GM18867 (cell line): Measurements from ENCODE around the gene FRMD1.
"Not testable (repeated sequence)": the region's sequence is repeated elsewhere in the genome, so short reads cannot be mapped to it uniquely, and the experiment has no call there.

ENCODE experiments used
- ATAC-seq: cut with Tn5 transposase; IDR thresholded peaks from one replicate; pipeline ENCODE4 v1.9.1; 2021; ENCODE audit warnings: mild to moderate bottlenecking, moderate library complexity; ENCODE audit not compliant: unreplicated experiment

FRMD1 gene

DNA sequence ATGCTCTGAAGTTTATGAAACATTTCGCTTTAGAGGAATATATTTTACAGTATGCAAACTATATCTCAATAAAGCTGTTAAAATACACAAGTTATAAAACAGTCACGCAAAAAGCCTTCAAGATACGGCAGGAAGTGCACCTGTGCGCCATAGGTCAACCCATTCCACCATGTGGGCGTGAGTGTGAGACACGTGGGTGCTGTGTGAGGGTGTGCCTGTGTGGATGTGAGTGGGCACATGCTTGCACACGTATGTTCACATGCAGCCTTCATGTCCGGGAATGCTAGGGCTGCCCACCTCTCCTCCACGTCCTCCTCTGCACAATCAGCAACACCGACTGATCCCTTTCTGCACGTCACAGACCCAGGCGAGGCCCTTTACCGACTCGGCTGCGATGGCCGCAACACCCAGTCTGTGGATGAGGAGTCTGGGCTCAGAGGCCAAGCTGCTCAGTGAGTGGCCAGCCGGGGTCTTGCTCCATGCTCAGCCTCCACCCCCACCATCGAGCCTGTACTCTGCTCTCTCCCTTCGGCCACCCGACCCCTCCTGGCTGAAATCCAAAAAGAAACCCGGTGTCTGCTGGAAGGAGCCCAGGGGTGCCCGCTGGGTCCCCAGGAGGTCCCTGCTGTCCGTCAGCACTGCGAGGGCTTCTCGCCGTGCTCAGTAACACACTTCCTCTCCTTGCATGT lies 3.0 kb upstream of the FRMD1 start:
- ATAC-seq, result no peak

GRCh38 chr6:168080393-168081077 lies 1.5 kb upstream of the FRMD1 start:
- ATAC-seq, result no peak

GRCh38 chr6:168078175-168078942 lies 653 bp downstream of the FRMD1 start:
- no peak for ATAC-seq

GRCh38 chr6:168077401-168077800 lies 1.6 kb downstream of the FRMD1 start:
- not testable (repeated sequence) for ATAC-seq

DNA sequence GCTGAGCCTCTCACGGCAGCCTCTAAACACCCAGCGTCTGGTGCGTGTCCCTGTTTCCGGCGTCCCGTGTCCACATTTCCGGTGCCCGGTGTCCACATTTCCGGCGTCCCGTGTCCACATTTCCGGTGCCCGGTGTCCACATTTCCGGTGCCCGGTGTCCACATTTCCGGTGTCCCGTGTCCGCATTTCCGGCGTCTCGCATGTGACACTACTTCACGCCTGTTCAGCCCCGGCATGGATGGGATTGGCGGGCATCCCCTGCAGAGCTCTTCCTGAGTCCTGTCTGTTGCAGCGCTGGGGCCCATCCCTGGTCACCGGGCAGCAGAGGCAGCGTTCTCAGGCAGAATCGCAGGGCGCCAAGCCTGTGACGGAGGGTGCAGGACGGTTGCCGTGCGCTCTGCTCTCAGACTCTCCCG lies 3.2 kb downstream of the FRMD1 start:
- ATAC-seq, result no peak

- no peak for ATAC-seq
These were observed 3.8 kb downstream of the FRMD1 start for GRCh38 chr6:168075216-168075615.

- ATAC-seq, result no peak
These were observed 4.9 kb downstream of the FRMD1 start for GRCh38 chr6:168073937-168074730.

DNA sequence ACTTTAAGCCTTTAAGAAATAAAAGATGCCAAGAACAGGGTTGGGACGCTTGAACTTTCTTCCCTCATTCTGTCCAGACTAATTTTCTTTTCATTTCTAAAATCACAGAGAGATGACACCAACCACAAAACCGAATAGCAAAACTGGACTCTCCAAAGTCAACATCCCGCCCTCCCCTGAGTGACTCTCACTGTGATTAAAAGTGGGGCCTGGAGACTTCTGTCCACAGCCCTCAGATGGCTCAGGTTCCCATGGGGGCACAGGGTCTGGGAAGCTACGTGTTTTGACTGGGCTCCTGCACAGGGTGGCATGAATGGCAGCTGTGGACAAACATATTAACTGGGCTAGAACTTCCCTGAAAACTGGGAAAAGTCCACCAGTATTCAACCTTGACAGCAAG lies 6.3 kb downstream of the FRMD1 start:
- ATAC-seq, result no peak

- no peak for ATAC-seq
These were observed 6.8 kb downstream of the FRMD1 start for GRCh38 chr6:168072261-168072660.

DNA sequence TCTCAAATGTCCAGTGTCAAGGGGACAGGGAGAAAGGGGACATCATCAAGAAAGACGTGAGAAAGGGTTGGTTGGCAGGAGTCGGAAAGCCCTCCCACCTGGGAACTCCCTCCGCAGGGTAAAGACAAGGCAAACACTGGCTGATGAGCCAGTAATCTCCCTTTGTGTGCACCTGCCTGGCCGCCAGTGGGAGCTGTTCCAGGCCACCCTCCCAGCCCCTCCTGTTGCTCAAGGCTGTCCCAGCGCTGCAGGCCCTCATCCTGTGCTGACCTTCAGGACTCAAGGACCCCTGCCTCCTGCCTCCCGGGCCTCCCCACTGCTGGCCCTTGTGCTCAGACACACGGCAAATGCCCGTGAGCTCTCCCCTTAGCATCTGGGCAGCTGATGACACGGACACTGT lies 7.4 kb downstream of the FRMD1 start:
- no peak for ATAC-seq

DNA sequence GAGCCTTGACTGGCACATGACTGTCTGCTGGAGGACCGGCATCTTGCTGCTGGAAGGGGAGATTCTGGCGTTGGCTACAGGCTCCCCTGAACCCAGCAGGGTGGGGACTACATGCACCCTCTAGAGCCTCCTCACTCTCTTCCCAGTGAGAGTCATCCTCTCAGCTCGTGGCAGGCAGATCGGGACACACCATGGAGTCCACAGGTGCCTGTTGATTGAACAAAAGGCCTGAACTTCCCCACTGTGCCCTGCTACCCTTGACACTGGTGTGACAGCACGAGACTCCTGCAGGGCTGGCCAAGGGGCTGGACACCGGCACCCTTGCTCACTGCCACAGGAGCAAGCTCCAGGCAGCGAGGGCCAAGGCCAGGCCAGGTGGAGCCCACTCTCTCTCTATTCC lies 8.2 kb downstream of the FRMD1 start:
- ATAC-seq, result no peak

DNA sequence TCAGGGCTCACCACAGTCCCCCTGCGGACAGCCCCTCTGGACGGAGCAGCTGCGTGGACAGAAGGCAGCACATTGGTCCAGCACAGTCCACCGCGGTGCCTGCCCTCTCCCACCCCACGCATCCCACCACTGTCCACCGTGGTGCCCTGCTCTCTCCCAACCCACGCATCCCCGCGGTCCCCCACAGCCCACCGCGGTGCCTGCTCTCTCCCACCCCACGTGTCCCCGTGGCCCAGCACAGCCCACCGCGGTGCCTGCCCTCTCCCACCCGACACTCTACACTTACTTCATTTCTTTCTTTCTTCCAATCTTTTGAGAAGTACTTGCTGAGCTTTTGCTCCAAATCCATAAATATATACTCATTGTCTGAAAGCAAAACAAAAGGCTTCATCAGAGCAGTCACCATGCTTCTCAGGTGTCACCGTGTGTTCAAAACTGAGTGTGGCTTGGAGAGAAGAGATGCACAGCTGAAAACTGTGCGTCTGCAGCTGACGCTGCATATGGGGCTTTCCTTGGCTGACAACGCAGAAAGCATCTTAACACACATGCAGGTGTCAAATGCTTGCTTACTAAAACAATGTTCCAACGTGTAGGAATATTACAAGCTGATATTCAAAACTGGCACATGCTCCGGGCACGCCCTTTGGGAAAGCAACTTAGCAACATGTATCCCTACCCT lies 11.8 kb downstream of the FRMD1 start:
- no peak for ATAC-seq

GRCh38 chr6:168064226-168064807 lies 14.7 kb downstream of the FRMD1 start:
- no peak for ATAC-seq

- no peak for ATAC-seq
These were observed 15.6 kb downstream of the FRMD1 start for GRCh38 chr6:168063431-168063830.

DNA sequence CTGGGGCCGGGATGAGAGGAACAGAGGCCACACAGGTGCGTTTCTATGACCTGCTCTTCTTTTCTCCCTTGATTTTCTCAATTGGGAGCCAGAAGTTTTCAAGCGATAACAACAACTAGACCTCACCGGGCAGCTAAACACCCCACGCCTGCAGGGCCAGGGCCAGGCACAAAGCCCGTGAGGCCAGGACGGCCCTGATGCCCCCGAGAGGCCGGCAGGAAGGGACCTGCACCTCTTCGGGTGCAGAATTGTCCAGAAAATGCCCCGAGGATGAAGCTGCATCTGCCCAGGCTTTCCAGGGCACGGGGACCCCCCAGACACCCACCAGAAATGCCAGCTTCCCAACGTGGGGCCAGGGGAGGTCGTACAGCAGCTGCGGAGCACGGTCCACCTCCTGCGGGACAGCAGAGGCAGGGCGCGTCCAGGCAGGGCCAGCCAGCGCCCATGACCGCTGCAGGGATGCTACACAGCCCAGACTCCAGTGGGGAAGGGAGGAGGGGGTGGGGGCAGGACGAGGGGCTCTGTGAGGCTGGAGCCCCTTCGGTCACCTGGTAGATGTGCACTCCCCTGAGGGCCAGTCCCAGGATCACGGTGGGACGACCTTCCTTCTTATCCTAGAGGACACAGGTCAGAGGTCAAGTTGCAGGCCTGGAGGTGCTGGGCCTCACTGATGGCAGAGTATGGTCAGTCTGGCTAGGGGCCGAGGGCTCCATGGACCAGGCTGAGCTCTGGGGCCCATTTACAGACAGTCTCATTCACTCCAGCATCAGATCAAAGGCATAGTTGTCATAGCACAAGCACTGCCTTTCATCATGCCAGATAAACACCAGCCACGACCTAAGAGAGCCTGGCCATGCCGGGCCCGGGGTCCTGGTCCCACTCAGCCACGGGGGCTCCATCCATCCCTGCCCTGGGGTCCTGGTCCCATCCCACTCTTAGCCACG lies 16.4 kb downstream of the FRMD1 start:
- no peak for ATAC-seq

DNA sequence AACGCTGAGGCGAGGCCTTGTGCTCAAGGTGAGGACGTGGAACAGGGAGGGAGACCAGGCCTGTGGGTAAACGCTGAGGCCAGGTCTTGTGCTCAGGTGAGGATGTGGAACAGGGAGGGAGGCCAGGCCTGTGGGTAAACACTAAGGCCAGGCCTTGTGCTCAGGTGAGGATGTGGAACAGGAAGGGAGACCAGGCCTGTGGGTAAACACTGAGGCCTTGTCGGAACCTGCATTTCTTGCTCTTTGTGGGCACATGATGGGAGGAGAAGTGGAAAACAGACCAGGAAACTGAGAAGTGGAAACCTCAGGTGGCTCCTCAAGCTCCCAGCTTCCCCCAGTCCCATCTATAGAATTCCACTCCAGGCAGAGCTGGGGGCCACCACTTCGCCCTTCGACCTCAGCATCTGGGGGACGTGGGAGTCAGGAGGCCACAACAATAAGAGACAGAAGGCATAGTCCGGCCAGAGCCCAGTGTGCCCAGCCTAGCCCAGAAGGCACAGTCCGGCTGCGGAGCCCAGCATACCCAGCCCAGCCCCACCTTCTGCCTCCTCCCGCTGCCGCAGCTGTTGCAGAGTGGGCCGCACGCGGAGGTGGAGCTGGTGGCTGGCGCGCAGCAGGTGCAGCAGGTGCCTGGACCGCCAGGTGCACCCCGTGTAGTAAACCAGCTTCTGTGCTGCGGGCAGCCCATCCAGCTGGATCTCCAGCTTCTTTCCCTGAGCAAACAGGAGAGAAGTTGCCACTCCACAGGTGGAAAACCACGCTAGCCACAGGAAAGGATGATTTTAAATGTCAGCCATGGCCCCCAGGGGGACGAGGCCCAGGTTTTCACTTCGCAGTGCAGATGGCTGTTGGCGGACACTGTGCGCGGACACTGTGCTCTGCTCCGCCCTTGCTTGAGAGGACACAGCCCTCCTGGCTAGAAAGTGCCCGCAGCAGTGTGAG lies 17.5 kb downstream of the FRMD1 start:
- no peak for ATAC-seq

- no peak for ATAC-seq
These were observed 18.5 kb downstream of the FRMD1 start for GRCh38 chr6:168060521-168060931.
